Raji (cell line): Measurements from ENCODE around the gene ISX.

ENCODE experiments used
- POLR2A ChIP-seq: IDR thresholded peaks from 2 replicates; pipeline ENCODE4 v1.6.1; 2011; ENCODE audit warnings: low read depth, low read length, control low read depth; ENCODE audit not compliant: insufficient read depth

Gene ISX

GRCh38 chr22:35065796-35066218 is at the start of gene ISX:
TSS of gene ISX (plus strand) at chr22:35066158. CDS start at chr22:35067088, 930 bp downstream.
- no peak for TF ChIP-seq POLR2A

GRCh38 chr22:35016909-35017308 is 49.0 kb upstream of the ISX start:
- TF ChIP-seq POLR2A = no peak

DNA sequence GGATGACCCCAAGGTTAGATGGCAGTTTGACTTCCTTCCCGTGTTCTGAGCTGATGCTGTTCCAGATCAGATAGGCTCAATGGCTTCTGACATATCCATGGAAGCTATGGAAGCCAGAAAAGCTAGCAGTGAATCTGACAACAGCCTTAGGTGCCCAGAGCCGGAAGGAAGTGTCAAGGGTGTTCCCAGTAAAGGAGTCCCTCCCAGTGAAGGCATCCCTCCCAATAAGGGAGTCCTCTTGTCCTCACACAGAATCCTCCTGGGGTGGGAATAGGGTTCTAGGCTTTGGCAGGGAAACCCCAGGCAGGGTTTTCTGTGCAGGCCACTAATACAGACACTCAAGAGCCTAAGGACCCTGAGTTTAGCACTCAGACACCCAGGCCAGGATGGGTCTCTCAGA is 47.0 kb upstream of the ISX start:
- no peak for TF ChIP-seq POLR2A

- no peak for TF ChIP-seq POLR2A
Observed at GRCh38 chr22:35020517-35020916, 45.4 kb upstream of the ISX start.

- no peak for TF ChIP-seq POLR2A
Observed at GRCh38 chr22:35021161-35021560, 44.8 kb upstream of the ISX start.

GRCh38 chr22:35022291-35022690 is 43.7 kb upstream of the ISX start:
- no peak for TF ChIP-seq POLR2A

DNA sequence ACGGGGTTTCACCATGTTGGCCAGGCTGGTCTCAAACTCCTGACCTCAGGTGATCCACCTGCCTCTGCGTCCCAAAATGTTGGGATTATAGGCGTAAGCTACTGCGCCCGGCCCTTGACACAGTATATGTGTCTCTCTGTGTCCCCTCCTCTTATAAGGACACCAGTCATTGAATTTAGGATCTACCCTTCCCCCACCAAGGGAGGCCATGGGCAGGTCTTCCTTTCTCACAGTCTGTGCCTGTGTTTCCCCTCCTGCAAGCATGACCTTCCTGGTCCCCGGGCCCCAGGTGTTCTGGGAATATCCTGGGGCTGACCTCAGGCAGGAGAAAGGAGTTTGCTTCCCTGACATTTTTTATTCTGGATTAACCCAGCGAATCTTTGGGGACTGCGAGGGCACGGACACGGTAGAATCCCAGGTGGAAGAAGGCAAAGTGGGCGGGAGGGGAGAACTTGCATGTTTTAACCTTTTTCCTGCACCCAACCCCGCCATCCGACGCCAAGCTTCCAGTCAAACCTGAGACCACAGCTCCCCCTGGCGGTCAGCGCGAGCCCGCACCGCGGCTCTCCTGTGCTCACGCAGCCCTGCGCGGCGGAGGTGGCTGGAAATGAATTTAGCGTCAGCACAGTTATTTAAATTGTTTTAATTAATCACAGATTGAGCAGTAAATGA is 42.1 kb upstream of the ISX start:
- TF ChIP-seq POLR2A = no peak

DNA sequence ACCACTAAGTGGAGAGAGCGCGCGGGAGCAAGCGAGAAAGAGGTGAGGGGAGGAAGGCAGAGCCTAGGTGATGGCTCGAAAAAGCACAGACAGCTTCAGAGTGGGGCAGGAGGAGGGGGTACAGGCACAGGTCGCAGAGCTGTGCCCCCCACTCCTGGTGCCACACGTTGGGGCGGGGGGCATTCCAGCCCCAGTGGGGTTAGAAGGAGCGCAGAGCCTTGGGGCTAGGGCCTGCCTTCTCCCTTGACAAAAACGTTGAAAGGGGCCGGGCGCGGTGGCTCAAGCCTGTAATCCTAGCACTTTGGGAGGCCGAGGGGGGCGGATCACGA is 41.6 kb upstream of the ISX start:
- no peak for TF ChIP-seq POLR2A

GRCh38 chr22:35032571-35032970 is 33.4 kb upstream of the ISX start:
- TF ChIP-seq POLR2A = no peak

- no peak for TF ChIP-seq POLR2A
Observed at GRCh38 chr22:35033635-35034296, 32.2 kb upstream of the ISX start.

DNA sequence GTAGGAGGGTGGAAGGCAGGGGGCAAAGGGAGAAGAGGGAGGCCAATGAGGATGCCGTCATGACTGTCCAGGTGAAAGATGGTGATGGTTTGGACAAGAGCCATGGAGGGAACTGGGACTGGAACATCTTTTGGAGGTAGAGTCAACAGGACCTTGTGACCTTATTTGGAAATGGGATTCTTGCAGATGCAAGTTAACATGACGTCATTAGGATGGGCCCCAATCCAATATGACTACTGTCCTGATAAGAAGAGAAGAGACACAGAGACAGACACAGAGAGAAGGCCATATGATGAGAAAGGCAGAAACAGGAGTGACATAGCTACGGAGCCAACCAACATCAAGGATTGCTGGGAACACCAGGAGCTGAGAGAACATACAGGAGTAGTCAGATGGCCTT is 31.0 kb upstream of the ISX start:
- no peak for TF ChIP-seq POLR2A

DNA sequence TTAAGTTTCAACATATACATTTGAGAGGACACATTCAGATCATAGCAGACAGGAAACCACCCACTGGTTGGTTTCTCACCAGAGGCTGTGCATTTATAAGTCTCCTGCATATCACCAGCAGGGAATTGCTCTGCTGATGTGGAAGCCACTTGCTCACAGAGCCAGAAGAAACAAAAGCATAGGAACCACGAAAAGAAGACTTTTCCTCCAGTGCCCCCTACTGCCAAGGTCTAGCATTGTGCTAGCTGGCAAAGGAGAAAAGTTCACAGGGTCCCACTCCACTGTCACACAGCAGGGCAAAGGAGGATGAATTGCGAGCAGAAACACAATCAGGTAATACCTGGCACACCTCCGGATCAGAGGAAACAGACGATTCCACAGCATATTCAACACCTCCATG is 28.9 kb upstream of the ISX start:
- no peak for TF ChIP-seq POLR2A

GRCh38 chr22:35039625-35040024 is 26.3 kb upstream of the ISX start:
- no peak for TF ChIP-seq POLR2A

DNA sequence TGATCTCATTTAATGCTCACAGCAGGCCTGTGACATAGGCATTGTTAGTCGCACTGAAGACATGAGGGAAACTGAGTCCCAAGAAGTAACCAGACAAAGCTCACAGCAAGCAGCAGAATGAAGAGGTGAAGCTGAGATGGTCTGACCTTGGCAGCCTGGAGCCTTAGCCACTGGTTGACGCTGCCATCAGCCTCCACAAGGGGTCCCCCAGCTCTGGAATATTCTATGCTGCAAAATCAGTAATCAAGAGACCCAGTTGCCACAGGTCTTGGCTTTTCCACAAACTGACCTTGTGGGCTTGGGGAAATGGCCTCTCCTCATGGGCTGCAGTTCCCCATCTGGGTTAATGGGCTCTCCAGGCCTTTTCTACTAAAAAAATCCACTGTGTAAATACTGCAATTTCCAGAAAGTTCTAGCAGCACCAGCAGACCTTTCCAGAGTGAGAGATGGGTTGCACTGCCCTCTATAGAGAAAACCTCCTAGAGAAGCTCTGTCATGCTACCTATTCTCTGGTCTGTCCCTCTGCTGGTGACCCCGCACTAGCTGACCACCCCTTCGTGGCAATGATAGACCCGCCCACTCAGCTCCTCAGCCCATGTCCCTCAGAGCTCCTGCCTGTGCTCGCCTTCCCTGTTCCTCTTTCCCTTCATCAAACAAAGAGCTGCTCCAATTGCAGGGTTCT is 22.6 kb upstream of the ISX start:
- TF ChIP-seq POLR2A = no peak

DNA sequence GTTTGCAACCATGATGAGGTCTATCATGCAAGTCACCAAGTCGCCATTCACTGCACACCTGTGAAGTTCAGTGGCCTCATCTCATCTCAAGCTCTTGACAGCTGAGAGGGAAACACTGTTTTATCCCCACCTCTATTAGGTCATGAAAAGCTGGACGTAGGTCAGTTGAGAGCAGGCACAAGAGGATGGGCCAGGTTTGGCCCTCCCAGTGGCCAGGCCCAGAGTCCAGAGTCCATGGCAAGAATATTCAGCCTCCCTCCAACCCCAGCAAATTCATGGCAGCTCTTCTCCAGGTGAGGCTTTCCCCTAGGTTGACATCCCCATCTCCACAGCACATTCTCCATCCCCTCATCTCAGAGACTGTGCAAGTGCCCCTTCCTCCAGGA is 22.0 kb upstream of the ISX start:
- TF ChIP-seq POLR2A = no peak

GRCh38 chr22:35044607-35045390 is 21.2 kb upstream of the ISX start:
- no peak for TF ChIP-seq POLR2A

GRCh38 chr22:35045451-35045850 is 20.5 kb upstream of the ISX start:
- TF ChIP-seq POLR2A = no peak
